ENCODE results near the gene KCTD18. TPM values are rescaled to one million over a fixed set of nuclear protein-coding genes. Genes with fewer than 3 reads are reported as not detected.
A peak's percentile ranks its signal among the peaks of the same experiment; 100 is the strongest.

KCTD18 gene
- total RNA-seq, 4 donors from 2014 or later, result 23.2 to 31.0 (median 26.4) TPM

- intact Hi-C loops (cut with DNase I), result loop anchor here (2.0 kb wide), 1 partner anchor 503 kb away; no protein-coding TSS in a partner anchor
- WGBS, result 60% methylated on average over 4 of the region's 4 CpGs
These were observed 26.1 kb downstream of the KCTD18 start for GRCh38 chr2:200483729-200484198.

DNA sequence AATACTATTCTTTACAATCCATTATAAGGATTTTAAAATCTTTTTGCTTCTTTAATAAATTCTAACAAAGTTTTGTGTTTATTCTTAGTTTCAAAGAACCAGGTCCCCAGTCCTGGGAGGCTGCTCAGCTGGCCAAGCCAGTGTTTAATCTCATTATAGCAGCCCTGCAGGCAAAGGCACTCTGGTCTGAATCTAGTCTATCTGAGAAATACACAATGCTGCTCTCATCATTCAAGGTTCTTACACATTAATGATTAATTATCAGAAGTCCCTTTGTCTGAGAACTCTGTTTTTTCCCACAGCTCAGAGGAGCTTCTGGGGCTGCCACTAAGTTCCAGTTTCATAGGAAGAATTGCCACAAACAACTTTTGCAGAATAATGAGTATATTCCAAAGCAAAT lies 27.7 kb downstream of the KCTD18 start:
- DNase-seq (ENCODE audit: extremely low spot score), result no peak
- intact Hi-C loops (cut with DNase I), result loop anchor here (2.0 kb wide), 1 partner anchor 501 kb away; no protein-coding TSS in a partner anchor

More at GRCh38 chr2:200483729-200484198, 26.1 kb downstream of the KCTD18 start:
- no peak overlapping the region for H3K4me3 ChIP-seq
- H3K27me3 ChIP-seq, result no peaks in the 10 kb centered on the region
- H3K36me3 ChIP-seq, result peaks cover 0 to 9% (median 5%) of the 10 kb centered on the region in 4 donors
- DNase-seq (ENCODE audit: extremely low spot score), result no peak
- H3K4me1 ChIP-seq, result peaks cover 0 to 15% (median 0%) of the 10 kb centered on the region in 4 donors
- TF ChIP-seq, protein P1, sequence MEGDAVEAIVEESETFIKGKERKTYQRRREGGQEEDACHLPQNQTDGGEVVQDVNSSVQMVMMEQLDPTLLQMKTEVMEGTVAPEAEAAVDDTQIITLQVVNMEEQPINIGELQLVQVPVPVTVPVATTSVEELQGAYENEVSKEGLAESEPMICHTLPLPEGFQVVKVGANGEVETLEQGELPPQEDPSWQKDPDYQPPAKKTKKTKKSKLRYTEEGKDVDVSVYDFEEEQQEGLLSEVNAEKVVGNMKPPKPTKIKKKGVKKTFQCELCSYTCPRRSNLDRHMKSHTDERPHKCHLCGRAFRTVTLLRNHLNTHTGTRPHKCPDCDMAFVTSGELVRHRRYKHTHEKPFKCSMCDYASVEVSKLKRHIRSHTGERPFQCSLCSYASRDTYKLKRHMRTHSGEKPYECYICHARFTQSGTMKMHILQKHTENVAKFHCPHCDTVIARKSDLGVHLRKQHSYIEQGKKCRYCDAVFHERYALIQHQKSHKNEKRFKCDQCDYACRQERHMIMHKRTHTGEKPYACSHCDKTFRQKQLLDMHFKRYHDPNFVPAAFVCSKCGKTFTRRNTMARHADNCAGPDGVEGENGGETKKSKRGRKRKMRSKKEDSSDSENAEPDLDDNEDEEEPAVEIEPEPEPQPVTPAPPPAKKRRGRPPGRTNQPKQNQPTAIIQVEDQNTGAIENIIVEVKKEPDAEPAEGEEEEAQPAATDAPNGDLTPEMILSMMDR (IDR thresholded peaks at IDR 0.05), result peak in 1 of 3 experiments; percentile 8
- TF ChIP-seq POLR2AphosphoS5 (IDR thresholded peaks at IDR 0.05), result no peak
- H3K27ac ChIP-seq (replicated peaks in 1 of 4), result no peak overlapping the region
- H3K9me3 ChIP-seq, result no peaks in the 10 kb centered on the region

GRCh38 chr2:200479692-200480265 lies 30.1 kb downstream of the KCTD18 start:
- peak overlapping the region in 2 of 4 donors; percentile 40 to 62 for H3K27ac ChIP-seq (replicated peaks in 1 of 4)
- no peak overlapping the region for H3K4me3 ChIP-seq
- H3K4me1 ChIP-seq, result peaks cover 0 to 21% (median 0%) of the 10 kb centered on the region in 4 donors
- whole genome bisulfite sequencing, result 55% methylated on average over 8 of the region's 8 CpGs
- no peaks in the 10 kb centered on the region for H3K9me3 ChIP-seq
- H3K27me3 ChIP-seq, result no peaks in the 10 kb centered on the region
- TF ChIP-seq POLR2A (IDR thresholded peaks at IDR 0.05; ENCODE audit: low read depth), result no peak
- TF ChIP-seq EP300 (IDR thresholded peaks at IDR 0.05), result no peak
- peaks cover under 1 to 45% (median 24%) of the 10 kb centered on the region in 4 donors for H3K36me3 ChIP-seq
- no peak for DNase-seq (ENCODE audit: extremely low spot score)
- intact Hi-C loops (cut with DNase I), result loop anchor here (5.0 kb wide), 1 partner anchor 177 kb away; no protein-coding TSS in a partner anchor

More for the DNA sequence above, 27.7 kb downstream of the KCTD18 start:
- H3K27me3 ChIP-seq, result no peaks in the 10 kb centered on the region
- no peak overlapping the region for H3K4me3 ChIP-seq
- H3K9me3 ChIP-seq, result no peaks in the 10 kb centered on the region
- H3K36me3 ChIP-seq, result peaks cover 0 to 23% (median 12%) of the 10 kb centered on the region in 4 donors
- TF ChIP-seq, protein P1 (IDR thresholded peaks at IDR 0.05), result no peak
- no peak for TF ChIP-seq POLR2A (IDR thresholded peaks at IDR 0.05; ENCODE audit: low read depth)
- no peak for TF ChIP-seq EP300 (IDR thresholded peaks at IDR 0.05)
- TF ChIP-seq POLR2AphosphoS5 (IDR thresholded peaks at IDR 0.05), result no peak
- no peak overlapping the region for H3K27ac ChIP-seq (replicated peaks in 1 of 4)
- peaks cover 0 to 16% (median 0%) of the 10 kb centered on the region in 4 donors for H3K4me1 ChIP-seq

- no peak for DNase-seq (ENCODE audit: extremely low spot score)
- peak in 1 of 2 donors; percentile 44 for TF ChIP-seq POLR2AphosphoS5 (IDR thresholded peaks at IDR 0.05)
- TF ChIP-seq, protein P1 (IDR thresholded peaks at IDR 0.05), result no peak
- no peak for TF ChIP-seq POLR2A (IDR thresholded peaks at IDR 0.05; ENCODE audit: low read depth)
- no peak for TF ChIP-seq EP300 (IDR thresholded peaks at IDR 0.05)
- Histone ChIP-seq H3K27me3 (no peaks in the 10 kb centered on the region), H3K4me1 (peaks cover 0 to 21% (median 0%) of the 10 kb centered on the region in 4 donors), H3K27ac (replicated peaks in 1 of 4) (peak overlapping the region; percentile 58 to 74 (median 65)), H3K36me3 (peaks cover 15 to 66% (median 37%) of the 10 kb centered on the region in 4 donors), H3K4me3 (peak overlapping the region in 3 of 4 donors; percentile 18 to 45 (median 24)), H3K9me3 (no peaks in the 10 kb centered on the region)
- WGBS, result 84% methylated on average over 21 of the region's 21 CpGs
- intact Hi-C loops (cut with DNase I), result loop anchor here (5.0 kb wide), 1 partner anchor 175 kb away; no protein-coding TSS in a partner anchor
These were observed 32.2 kb downstream of the KCTD18 start for GRCh38 chr2:200477667-200478131.

GRCh38 chr2:200476836-200477235 lies 33.0 kb downstream of the KCTD18 start:
- TF ChIP-seq POLR2AphosphoS5 (IDR thresholded peaks at IDR 0.05) (no peak), POLR2A (IDR thresholded peaks at IDR 0.05; ENCODE audit: low read depth) (no peak), EP300 (IDR thresholded peaks at IDR 0.05) (no peak)
- TF ChIP-seq, protein P1 (IDR thresholded peaks at IDR 0.05), result no peak
- peak overlapping the region in 3 of 4 donors; percentile 17 to 74 (median 66) for H3K27ac ChIP-seq (replicated peaks in 1 of 4)
- H3K27me3 ChIP-seq, result no peaks in the 10 kb centered on the region
- peaks cover 0 to 21% (median 0%) of the 10 kb centered on the region in 4 donors for H3K4me1 ChIP-seq
- no peaks in the 10 kb centered on the region for H3K9me3 ChIP-seq
- DNase-seq (ENCODE audit: extremely low spot score), result no peak
- peak overlapping the region in 2 of 4 donors; percentile 6 to 24 for H3K4me3 ChIP-seq
- intact Hi-C loops (cut with DNase I), result loop anchor here (5.0 kb wide), 1 partner anchor 175 kb away; no protein-coding TSS in a partner anchor
- H3K36me3 ChIP-seq, result peaks cover 17 to 75% (median 46%) of the 10 kb centered on the region in 4 donors
- 84% methylated on average over 8 of the region's 8 CpGs for WGBS

All from esophagus muscularis mucosa (tissue), 4 donors.